HG03575 (cell line): ENCODE results near the gene ACOX3.
A peak's percentile ranks its signal among the peaks of the same experiment; 100 is the strongest.
"Not testable (repeated sequence)": the region's sequence is repeated elsewhere in the genome, so short reads cannot be mapped to it uniquely, and the experiment has no call there.

ENCODE experiments used
- ATAC-seq: cut with Tn5 transposase; IDR thresholded peaks from one replicate; pipeline ENCODE4 v1.9.1; 2021; ENCODE audit not compliant: unreplicated experiment, insufficient number of reproducible peaks, low FRiP score; ENCODE audit errors: extremely low read depth

The ACOX3 gene

DNA sequence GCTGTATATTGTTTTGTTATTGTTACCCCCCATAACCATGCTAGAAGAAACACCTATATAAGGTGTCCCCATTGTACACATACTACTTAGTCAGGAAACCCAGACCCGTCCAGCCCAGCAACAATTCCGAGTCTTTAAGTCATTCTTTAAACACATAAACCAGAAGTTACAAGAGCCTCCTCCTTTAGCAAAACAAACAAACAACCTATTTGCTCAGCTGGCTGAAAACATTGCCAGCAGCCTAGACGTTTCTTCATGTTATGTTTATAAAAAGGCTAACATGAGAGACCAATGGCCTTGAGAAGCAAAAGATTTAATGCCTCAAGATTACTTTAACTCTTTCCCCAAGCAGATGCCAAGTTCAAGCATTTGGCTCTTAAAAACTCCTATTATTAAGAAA lies 1.4 kb downstream of the ACOX3 start:
- ATAC-seq, result no peak

DNA sequence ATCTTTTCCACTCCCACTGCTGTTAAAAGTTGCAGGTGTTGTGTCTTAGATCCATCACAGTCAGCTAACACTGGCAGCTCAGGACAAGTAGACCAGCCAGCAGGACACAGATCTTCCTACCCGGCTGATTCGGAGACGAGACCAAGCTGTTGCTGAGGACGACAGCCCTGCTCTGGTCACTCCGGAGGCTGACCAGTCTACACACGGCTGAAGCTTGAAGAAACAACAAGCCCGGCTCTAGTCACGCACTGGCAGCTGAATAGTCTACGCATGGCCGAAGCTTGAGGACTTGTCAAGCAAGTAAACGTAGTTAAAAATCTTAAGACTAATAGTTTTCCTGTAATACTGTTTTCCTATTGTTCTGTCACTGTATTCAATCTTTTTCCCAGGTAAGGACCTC lies 1.8 kb downstream of the ACOX3 start:
- no peak for ATAC-seq

DNA sequence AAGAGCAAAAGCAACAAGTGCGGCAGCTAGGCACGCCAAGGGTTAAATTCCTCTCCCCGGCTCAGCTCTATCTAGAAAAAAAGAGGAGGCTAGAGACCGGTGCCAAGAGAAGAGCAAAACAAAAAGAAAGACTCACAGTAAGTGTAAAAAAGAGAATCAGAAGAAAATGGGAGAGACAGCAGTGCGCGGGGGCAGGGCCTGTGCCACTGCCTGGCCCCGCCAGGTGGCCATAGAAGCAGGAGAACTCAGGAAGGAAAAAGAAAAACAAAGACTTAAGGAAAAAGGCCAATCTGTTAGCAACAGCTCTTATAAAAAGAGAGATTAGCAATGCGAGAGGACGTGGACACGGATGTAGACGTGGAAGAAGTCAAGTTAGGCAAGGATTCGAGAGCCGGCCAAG lies 3.2 kb downstream of the ACOX3 start:
- no peak for ATAC-seq

DNA sequence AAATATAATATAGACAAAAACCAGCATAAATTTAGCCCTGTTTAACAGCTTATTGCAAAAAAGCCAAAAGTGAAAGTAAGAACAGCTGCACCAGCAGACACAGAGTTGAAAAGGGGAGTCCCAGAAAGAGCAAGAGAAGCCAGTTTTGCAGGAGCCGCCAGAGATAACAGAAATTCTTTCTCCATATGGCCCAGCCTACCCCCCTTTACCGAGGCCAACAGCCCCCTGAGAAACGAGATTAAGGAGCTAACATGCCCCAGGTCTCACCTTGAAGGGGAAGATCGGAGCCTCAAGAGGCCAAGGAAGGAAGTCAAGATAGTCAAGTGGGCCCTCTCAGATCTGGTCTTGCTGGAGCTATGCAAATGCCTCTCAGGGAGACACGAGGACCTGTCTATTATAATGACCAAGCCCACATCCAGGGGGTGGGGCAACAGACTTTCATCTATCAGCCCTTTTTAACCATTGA lies 4.8 kb downstream of the ACOX3 start:
- no peak for ATAC-seq

DNA sequence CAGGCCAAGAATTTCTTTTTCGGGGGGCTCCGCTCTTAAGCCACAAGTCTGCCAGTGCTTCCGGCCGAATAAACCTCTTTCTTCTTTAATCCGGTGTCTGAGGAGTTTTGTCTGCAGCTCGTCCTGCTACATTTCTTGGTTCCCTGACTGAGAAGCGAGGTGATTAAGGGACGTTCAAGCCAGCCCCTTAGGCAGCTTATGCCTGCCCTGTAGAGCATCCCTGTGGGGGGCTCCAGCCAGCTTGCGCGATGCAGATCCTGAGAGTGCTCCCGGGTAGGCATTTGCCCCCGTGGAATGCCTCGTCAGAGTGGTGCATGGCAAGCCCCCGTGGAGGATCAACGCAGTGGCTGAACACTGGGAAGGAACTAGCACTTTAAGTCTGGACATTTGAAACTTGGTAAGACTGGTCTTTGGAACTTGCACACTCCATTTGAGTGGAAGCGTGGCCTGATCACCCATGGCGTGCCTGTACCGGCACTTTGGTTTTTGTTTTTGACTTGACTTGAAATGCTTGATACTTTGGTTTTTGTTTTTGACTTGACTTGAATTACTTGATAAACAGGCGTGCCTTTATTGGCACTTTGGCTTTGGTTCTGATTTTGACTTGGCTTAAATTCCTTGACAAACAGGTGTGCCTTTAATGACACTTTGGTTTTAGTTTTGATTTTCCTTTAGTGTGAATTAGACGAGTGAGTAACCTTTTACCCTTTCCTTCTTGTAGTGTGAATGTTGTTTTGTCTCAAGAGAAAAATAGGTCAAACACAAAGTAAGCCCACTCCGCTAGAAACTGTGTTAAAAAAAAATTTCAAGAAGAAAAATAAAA lies 6.1 kb downstream of the ACOX3 start:
- ATAC-seq, result no peak

DNA sequence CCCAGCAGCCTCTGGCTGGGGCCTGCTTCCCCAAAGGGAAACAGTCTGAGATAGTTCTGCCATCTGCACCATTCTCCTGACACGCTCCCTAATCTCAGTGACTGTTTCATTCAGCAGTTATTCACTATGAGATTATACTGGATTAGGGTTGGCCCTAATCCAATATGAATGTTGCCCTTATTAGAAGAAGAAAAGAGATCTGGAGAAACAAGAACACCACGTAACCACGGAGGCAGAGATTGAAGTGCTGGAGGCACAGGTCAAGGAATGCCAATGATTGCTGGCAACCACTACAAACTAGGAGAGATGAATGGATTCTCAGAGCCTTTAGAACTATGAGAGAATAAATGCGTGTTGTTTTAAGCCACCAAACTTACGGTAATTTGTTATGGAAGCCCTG lies 7.4 kb downstream of the ACOX3 start:
- ATAC-seq, result no peak

DNA sequence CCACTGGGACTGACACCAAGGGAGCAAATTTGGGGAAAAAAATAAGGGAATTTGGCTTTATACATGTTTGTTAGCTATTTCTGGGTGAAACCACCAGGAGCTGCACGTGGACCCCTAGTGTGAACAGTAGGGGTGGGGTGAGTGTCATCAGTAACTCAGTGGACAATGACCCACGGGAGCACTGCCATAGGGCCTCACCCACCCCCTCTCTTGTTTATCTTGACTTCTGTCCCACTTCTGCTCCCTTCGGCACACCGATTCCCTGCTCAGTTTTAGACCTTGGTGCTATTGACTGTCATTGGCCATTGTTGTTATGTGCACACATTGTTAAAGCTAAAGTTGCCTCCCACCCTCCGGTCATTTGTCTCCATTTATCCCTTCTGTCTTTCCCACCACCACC lies 9.0 kb downstream of the ACOX3 start:
- no peak for ATAC-seq

DNA sequence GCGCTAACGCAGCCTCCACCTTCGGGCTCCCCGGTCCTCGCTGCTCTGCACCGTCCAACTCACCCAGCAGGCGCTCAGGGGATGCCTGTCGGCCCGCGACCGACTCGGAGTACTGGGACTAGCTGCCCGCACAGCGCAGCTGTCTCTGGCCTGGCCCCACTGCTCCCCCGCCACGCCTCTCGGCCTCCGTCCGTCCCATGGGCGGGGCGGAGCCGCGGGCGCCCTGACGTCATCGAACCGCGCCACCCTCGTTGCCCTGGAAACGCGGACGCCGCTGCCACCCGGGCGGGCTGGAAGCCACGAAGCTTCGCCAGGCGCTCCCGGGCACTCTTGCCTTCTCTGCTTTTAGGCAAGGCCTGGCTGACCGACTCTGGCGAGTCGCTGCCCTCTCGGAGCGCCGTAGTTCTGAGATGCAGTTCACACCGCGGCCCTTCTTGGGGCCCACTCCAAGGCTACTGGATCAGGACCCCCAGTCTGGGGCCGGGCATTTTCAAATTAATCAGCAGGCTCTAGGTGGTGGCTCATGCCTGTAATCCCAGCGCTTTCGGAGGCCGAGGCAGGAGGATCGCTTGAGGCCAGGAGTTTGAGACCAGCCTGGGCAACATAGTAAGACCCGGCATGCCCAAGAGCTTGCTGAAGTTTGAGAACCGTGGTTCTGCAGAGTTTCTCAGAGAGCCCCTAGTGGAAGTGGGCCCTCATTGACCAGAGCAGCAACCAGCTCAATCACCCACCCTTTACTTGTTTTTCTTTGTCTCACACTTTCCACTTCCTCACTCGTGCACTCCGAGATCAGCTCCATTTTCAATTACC lies 12.0 kb downstream of the ACOX3 start:
- ATAC-seq, result peak; percentile 42

DNA sequence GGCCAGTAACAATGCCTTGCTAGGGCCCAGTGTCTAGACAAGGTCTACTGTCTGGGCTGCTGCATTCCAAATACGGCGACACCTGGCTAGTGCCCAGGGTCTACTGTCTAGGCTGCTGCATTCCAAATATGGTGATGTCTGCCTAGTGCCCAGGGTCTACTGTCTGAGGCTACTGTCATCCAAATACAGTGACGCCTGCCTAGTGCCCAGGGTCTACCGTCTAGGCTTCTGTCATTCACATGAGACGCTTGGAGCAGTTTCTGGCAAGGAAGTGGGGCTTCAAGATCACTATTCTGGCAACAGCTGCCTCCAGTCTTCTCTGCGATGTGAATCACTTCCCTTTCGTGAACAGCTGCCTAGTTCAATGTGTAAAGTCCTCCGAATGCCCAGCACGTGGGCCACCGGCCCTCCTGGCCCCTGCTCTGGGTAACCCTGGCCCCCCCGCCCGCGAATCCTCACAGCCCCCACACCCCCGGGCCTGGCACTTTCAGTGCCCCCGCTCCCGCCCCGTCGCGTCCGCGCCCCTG lies 12.7 kb downstream of the ACOX3 start:
- ATAC-seq, result peak; percentile 21

DNA sequence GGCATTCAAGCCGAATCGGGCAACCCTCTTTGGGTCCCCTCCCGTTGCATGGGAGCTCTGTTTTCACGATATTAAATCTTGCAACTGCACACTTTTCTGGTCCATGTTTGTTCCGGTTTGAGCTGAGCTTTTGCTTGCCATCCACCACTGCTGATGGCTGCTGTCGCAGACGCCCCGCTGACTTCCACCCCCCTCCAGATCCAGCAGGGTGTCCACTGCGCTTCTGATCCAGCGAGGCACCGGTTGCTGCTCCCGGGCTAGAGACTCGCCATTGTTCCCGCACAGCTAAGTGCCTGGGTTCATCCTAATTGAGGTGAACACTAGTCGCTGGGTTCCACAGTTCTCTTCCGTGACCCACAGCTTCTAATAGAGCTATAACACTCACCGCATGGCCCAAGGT lies 13.3 kb downstream of the ACOX3 start:
- ATAC-seq, result no peak

DNA sequence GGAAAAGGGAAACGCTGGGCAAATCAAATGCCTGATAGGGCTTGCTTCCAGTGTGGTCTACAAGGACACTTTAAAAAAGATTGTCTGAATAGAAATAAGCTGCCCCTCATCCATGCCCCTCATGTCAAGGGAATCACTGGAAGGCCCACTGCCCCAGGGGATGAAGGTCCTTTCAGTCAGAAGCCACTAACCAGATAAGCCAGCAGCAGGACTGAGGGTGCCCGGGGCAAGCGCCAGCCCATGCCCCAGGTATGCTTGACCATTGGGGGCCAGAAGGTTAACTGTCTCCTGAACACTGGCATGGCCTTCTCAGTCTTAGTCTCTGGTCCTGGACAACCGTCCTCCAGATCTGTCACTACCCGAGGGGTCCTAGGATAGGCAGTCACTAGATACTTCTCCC lies 17.7 kb downstream of the ACOX3 start:
- no peak for ATAC-seq

DNA sequence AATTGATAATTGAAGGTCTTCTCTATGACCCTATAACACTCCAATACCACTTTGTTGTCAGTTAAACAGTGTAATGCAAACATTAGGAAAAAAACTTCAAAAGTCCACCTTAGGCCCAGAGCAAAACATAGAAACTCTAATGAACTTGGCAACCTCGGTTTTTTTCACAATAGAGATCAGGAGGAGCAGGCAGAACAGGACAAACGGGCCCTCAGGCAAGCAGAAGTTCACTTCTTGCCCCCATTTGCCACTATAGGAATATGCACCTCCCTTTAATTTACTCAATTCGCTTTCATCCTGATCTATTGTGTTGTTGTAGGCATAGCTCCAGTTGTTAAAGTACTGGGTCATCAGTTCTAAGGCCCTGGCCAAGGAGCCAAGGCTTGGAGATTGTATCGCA lies 18.2 kb downstream of the ACOX3 start:
- ATAC-seq, result no peak

DNA sequence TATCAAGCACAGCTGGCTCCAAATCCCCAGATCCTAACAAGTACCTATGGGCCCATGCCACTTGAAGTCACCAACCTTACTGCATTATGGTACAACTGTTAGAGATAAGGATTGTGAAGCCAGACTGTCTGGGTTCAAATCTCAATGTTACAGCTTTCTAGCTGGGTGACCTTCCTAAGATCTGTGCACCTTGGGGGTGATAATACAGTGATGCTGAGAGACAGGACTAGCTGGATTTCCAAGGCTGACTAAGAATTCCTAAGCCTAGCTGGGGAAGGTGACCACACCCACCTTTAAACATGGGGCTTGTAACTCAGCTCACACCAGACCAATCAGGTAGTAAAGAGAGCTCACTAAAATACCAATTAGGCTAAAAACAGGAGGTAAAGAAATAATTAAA lies 20.4 kb downstream of the ACOX3 start:
- not testable (repeated sequence) for ATAC-seq

DNA sequence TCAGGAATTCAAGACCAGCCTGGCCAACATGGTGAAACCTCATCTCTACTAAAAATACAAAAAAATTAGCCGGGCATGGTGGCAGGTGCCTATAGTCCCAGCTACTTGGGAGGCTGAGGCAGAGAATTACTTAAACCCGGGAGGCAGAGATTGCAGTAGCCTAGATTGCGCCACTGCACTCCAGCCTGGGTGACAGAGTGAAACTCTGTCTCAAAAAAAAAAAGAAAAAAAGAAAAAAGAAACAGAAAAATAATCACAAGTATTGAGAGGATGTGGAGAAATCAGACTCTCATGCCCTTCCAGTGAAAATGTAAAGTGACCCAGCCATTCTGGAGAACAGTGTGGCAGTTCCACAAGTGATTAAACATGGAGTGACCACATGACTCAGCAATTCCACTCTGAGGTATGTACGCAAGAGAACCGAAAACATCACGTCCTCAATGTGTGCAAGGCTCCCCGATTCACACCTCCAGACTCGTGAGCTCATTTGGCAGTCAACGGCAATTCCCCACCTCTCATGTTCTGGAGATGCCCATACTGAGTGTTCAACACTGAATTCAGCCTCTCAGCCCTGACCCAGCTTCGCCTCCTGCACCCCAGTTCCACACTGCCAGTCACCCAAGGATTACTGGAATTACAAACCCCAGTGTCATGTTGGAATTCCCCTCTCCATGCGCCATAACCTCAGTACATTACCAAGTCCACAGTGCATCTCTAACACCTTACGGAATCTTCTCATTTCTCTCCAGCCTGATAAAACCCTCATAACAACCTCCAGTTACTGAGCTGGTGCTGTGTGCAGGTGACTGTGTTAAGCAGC lies 21.1 kb downstream of the ACOX3 start:
- ATAC-seq, result no peak

DNA sequence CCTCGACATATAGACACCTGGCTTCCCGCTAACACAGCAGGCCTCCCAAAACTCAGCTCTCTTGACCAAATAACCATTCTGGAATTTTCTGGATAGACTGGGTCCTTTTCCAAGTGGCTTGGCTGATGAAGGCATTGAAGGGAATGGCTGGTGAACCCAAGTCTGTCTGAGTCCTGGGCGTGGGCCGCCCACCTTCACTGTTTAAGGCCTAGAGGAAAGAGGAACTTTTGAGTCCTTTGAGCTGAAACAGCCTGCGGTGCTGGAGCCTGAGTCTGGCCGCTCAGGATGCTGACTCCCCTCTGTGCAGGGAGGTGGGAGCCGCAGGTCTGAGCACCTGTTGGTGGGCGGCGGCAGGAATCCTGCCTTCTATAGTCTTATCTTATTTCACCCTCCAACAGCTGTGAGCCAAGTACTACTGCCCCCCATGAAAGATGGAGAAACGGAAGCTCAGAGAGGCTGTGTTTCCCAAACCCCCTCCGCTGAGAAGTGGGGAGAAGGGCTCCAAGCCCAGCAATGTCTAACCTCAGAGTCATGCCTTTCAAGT lies 23.4 kb downstream of the ACOX3 start:
- no peak for ATAC-seq

DNA sequence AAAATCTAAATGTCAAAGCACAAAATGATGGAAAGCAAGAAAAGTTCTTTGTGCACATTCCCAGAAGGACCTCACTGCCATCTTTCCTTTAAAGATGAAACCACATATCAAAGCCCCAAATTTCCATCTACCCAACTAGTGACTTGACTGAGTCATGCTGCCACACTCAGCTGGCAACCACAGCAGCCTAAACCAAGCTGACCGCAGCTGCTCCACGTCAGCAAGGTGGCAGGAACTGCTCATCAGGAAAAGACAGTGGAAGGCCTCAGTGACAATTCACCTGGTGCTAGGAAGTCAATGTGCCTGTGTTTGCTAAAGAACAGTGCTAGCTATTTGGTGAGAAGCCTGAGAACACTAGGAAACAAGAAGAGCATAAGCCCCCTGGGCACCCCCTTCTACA lies 26.1 kb downstream of the ACOX3 start:
- ATAC-seq, result no peak

DNA sequence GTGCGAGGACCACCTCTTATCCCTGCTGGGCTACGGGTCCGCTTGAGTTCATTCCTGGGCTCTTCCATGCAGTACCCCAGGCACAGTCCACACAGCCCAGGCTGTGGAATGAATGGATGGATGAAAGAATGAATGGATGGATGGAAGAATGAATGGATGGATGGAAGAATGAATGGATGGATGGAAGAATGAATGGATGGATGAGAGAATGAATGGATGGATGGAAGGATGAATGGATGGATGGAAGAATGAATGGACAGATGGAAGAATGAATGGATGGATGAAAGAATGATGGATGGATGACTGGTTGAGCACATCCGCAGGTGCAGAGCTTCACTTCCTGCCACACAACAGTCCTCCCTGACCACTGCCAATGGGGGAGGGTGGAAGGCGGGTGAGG lies 28.2 kb downstream of the ACOX3 start:
- ATAC-seq, result no peak

DNA sequence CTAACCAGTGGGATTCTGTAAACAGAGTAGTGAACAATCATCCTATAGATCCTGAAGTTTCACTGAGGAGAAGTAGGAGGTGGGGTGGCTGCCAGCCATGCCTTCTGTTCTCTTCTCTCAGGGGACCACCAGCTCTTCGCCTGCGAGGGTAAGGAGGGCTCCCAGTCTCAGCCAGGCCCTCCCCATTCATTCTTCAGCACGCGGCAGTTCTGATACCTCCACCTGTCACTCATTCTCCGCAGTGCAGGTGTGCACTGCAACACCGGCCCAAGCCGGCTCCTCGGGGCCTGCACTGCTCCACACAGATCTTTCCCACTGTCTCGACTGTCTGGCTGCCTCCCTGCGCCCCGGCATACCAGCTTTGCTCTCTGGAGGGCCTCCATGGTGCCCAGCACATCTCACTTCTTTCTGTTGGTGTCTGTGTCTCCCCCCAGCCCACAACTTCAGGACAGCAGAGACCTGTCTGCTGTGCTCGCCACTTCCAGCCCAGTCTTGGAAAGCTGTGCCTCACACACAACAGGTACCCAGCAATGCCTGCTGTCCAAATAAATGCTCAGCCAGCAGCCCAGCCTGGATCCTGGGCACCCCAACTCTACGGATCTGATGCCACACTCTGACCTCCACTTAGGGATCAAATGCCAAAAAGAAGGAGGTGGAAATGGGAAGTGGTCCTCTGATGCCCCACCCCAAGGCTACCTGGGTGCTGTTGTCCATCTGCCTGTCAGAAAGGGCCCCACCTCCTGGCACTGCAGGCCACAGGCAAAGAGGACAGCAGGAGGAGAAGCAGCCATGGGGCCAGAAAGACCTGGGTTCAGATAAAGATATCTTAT lies 29.0 kb downstream of the ACOX3 start:
- no peak for ATAC-seq
